Nephron (organoid): Measurements from ENCODE around the gene LRRC28.
A peak's percentile ranks its signal among the peaks of the same experiment; 100 is the strongest.

Experiments used
- H3K27ac Mint-ChIP-seq, 3 experiments: 2 replicates each; pipeline ENCODE4 v1.8.0; 2020; ENCODE audit warnings: mixed read lengths in 3 of 3, mild to moderate bottlenecking in 2 of 3, moderate library complexity in 1 of 3
- H3K27me3 Mint-ChIP-seq: 2 replicates; pipeline ENCODE4 v1.8.0; 2021; ENCODE audit warnings: low read depth, mild to moderate bottlenecking, moderate library complexity, mixed read lengths
- H3K36me3 Mint-ChIP-seq: 2 replicates; pipeline ENCODE4 v1.8.0; 2020; ENCODE audit warnings: low read depth, mixed read lengths
- H3K4me1 Mint-ChIP-seq: 2 replicates; pipeline ENCODE4 v1.8.0; 2020; ENCODE audit warnings: mixed read lengths
- H3K4me3 Mint-ChIP-seq, 3 experiments: 2 replicates each; pipeline ENCODE4 v1.8.0; 2020; ENCODE audit warnings: mild to moderate bottlenecking in 3 of 3, mixed read lengths in 3 of 3, moderate library complexity in 2 of 3
- H3K9me3 Mint-ChIP-seq: 2 replicates; pipeline ENCODE4 v1.8.0; 2020; ENCODE audit warnings: mixed read lengths
- TF ChIP-seq, protein P1 (sequence below), 3 experiments: fragments of 200-600 bp; sonication (generic); IDR thresholded peaks; one replicate each; pipeline ENCODE4 v1.5.0; 2021; ENCODE audit warnings: antibody characterized with exemption in 3 of 3; ENCODE audit not compliant: unreplicated experiment in 3 of 3

Gene LRRC28

DNA sequence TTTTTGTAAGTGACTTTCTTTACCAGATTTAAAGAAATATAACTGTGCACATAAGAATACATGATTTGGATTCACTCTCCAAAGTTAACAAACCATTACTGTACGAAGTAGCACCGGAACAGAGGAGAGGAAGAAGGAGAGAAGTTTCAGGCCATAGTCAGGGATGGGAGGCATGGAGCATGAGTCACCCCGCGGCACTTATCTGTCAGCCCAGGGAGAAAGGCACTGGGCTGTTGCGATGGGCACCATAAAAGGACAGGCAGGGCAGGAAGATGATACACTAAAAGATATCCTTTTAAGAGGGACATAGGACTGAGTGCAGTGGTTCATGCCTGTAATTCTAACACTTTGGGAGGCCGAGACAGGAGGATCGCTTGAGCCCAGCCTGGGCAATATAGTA lies 38.9 kb upstream of the LRRC28 start:
- H3K36me3 Mint-ChIP-seq: peaks cover 41% of the 10 kb centered on the region
- no peak overlapping the region for H3K27ac Mint-ChIP-seq
- H3K9me3 Mint-ChIP-seq: no peaks in the 10 kb centered on the region
- H3K4me3 Mint-ChIP-seq: no peak overlapping the region
- no peaks in the 10 kb centered on the region for H3K27me3 Mint-ChIP-seq
- TF ChIP-seq, protein P1, sequence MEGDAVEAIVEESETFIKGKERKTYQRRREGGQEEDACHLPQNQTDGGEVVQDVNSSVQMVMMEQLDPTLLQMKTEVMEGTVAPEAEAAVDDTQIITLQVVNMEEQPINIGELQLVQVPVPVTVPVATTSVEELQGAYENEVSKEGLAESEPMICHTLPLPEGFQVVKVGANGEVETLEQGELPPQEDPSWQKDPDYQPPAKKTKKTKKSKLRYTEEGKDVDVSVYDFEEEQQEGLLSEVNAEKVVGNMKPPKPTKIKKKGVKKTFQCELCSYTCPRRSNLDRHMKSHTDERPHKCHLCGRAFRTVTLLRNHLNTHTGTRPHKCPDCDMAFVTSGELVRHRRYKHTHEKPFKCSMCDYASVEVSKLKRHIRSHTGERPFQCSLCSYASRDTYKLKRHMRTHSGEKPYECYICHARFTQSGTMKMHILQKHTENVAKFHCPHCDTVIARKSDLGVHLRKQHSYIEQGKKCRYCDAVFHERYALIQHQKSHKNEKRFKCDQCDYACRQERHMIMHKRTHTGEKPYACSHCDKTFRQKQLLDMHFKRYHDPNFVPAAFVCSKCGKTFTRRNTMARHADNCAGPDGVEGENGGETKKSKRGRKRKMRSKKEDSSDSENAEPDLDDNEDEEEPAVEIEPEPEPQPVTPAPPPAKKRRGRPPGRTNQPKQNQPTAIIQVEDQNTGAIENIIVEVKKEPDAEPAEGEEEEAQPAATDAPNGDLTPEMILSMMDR (IDR thresholded peaks at IDR 0.05; ENCODE audit: unreplicated experiment in 3 of 3): no peak
- no peaks in the 10 kb centered on the region for H3K4me1 Mint-ChIP-seq

DNA sequence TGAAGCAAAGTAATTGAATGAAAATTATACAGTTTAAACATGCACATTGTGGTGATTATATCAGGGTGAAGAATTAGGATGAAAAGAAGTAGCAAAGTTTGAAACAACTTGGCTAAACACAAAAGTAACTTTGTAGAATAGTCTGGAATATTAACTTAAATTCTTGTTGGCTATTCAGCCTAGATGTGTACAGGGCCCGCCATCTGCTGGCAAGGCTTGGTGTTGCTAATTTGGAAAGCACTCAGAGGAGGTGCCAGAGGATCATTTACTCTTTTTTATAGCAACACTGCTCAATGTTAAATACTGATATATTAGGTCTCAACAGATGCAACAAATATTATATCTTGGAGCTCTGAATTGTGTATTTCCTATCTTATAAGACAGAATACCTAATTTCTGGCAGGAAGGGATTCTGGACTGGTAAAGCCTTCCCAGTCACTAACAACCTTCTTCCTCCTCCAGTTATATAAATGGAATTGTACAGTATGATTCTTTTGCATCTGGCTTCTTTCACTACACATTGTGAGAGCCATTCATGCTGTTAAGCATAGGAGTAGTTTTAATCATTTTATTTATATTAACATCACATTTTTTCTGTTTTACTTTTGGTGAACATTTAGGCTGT lies 38.0 kb upstream of the LRRC28 start:
- no peaks in the 10 kb centered on the region for H3K4me1 Mint-ChIP-seq
- H3K27ac Mint-ChIP-seq: no peak overlapping the region
- peaks cover 46% of the 10 kb centered on the region for H3K36me3 Mint-ChIP-seq
- TF ChIP-seq, protein P1 (IDR thresholded peaks at IDR 0.05; ENCODE audit: unreplicated experiment in 3 of 3): peak; percentile 92 to 93 (median 92)
- H3K9me3 Mint-ChIP-seq: no peaks in the 10 kb centered on the region
- H3K4me3 Mint-ChIP-seq: no peak overlapping the region
- H3K27me3 Mint-ChIP-seq: no peaks in the 10 kb centered on the region

DNA sequence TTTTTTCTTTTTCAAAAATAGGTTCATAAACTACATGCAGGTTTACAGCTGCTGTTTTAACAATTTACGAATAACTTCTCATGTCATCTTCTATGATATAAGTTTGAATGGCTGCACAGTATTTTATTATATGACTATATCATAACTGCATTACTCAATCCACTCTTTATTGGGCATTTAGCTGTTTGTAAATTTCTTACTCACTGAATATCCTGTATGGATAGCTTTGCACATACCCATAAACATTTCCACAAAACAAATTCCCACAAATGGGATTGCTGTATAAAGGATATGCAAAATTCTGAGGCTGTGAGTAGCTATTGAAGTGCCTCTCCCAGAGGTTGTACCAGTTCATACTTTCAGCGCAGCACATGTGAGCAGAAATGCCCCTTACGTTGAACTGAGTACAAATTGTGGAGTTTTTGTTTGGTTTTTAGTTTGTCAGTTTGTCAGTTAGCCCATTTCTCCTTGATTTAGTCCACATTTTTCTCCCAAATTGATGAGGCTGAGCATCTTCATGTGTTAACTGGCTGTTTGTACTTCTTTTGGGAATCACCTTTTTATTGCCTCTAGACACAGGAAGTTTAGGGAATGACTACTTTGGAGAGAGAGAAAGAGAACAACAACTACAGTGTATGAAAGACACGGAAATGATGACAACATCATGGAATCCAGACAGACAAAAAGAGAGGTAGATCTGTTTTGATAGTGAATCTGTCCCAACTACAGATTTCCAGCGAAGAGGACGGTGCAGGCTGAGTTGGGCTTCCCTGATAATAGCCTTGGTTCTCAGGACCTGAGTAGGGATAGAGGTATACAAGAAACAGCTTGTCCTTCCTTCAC lies 26.7 kb upstream of the LRRC28 start:
- no peaks in the 10 kb centered on the region for H3K27me3 Mint-ChIP-seq
- no peak overlapping the region for H3K4me3 Mint-ChIP-seq
- H3K4me1 Mint-ChIP-seq: no peaks in the 10 kb centered on the region
- peaks cover 70% of the 10 kb centered on the region for H3K36me3 Mint-ChIP-seq
- TF ChIP-seq, protein P1 (IDR thresholded peaks at IDR 0.05; ENCODE audit: unreplicated experiment in 3 of 3): no peak
- no peak overlapping the region for H3K27ac Mint-ChIP-seq
- H3K9me3 Mint-ChIP-seq: no peaks in the 10 kb centered on the region

DNA sequence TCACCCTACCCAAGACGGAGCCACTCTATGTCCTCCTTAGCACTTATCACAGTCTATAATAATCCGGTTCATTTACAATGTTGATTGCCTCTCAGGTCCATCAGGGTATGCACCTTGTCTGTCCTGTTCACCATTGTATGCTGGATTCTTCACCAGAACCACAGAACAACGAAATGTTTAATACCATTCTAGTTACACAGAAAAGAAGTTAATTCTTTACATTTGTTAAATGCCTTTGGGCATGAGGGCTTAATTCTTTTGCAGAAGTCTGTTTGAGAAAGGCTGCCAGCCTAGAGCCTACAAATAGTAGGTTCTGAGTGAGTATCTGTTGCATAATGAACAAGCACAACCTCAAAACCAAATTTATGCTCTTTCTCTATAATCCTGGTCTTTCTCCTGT lies 24.5 kb upstream of the LRRC28 start:
- Mint-ChIP-seq H3K4me3 (no peak overlapping the region), H3K4me1 (no peaks in the 10 kb centered on the region), H3K27ac (no peak overlapping the region), H3K27me3 (no peaks in the 10 kb centered on the region), H3K9me3 (no peaks in the 10 kb centered on the region), H3K36me3 (peaks cover 54% of the 10 kb centered on the region)
- TF ChIP-seq, protein P1 (IDR thresholded peaks at IDR 0.05; ENCODE audit: unreplicated experiment in 3 of 3): no peak

DNA sequence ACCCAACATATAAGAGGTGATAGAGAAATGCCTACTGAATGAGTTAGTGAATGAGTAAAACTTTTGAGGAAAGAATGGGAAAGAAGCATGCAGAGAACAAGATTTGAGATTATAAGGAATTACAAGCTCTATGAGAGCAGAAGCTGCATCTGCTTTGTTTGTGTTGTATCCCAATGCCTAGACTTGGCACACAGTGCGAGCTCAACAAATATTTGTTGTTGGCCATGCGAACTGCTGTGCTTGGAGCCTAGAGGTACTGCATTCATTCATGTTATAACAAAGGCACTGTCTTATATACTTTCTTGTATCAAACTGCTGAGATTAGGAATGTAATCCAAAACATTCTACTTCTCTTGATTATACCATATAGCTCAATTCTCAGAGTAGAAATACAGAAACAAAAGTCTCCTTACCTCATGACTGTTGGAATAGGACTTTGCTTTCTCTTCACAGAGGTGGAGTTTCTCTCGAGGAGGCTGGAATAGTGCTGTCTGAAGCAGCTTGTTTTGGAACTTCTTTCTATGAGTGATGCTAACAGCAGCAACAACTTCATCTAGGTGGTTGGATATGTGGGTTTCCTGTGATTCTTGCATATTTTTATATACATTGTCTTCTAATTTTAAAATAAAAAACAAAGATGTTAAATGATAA lies 23.0 kb upstream of the LRRC28 start:
- TF ChIP-seq, protein P1 (IDR thresholded peaks at IDR 0.05; ENCODE audit: unreplicated experiment in 3 of 3): no peak
- no peak overlapping the region for H3K4me3 Mint-ChIP-seq
- no peak overlapping the region for H3K27ac Mint-ChIP-seq
- no peaks in the 10 kb centered on the region for H3K4me1 Mint-ChIP-seq
- H3K36me3 Mint-ChIP-seq: peaks cover 52% of the 10 kb centered on the region
- no peaks in the 10 kb centered on the region for H3K27me3 Mint-ChIP-seq
- peaks cover 3% of the 10 kb centered on the region for H3K9me3 Mint-ChIP-seq
